Measurements from ENCODE around the gene MOAP1. TPM values are rescaled to one million over a fixed set of nuclear protein-coding genes. Genes with fewer than 3 reads are reported as not detected.
"Not testable (repeated sequence)": the region's sequence is repeated elsewhere in the genome, so short reads cannot be mapped to it uniquely, and the experiment has no call there.

The MOAP1 gene
- total RNA-seq, 1 experiment from 2014 or later = 68.4 TPM

DNA sequence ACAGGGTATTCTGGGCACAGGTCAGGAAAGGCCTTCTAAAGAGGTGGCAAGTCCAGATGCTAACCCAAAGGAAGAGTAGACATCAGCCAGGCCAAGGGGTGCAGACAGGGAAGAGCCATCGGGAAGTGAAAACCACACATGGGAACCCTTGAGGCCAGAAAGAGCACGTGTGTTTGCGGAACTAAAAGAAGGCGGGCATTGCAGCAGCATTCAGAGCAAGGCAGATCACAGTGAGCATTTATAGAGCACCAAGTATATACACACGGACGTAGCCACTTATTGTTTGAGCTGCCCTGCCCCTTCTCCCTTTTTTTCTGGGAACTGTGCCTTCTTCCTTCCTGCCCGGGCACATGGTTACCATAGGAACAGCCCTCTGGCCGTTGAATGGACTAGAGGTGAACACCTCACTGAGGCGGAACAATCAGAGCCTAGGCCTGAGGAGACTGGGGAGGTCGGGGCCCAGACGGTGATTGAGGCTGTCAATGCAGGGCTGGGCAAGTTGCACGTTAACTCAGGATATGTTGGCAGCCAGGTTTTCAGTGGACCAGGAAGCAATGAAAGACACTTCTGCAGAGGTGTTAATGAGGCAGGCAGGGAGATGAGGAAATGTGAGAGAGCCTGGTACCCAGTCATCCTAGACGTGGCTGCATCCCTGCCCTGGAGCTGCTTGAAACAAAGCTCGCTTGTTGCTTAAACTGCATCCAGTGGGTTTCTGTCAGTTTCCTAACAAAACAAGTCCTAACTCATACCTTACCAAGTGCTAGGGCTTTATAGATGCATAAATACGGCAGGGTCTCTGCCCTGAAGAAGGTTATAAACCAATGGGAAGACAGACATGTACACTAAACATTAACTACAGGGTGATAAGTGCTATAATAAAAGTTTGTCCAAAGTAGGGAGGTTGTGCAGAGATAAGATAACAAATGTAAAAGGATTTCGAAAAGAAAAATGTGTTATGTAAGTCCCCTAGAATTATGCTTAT lies 34.2 kb downstream of the MOAP1 start:
- DNase-seq (ENCODE audit: extremely low read depth, low read depth) = peak; percentile 94

DNA sequence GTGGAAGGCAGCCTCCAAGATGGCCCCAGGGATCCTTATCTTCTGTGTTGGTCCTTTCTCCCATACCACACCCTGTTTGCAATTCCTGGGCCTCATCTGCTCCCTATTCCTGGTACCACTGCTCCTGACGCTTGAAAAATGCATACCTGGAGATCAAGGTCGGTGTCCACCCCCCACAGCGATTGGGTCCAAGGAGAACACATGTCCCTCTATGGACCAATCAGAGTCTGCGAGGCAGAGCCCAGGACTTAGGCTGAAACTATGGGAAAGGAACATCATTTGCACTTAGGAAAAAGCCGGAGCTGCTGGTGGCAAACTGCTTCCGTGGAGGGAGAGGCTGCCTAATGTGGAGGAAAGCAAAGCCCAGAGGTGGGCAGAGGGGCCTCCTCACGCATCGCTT lies 35.7 kb downstream of the MOAP1 start:
- no peak for DNase-seq (ENCODE audit: extremely low read depth, low read depth)

DNA sequence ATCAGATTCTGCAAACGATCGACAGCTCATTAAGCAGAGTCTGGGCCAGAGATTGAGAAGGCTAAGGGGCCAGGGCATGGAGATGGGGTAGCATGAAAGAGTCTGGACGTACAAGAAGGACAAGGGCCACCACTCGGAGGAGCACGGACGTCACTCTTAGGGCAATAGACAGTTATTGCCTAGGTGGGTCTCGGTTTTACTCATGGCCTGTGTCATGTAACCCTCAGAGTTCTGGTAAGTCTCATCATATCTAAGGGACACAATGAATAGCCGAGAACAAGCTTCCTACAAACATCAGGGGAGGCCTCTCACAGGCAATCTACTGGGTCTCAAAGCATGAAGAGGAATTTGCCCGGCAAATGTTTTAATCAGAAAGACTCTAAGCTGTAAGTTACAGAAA lies 38.6 kb downstream of the MOAP1 start:
- DNase-seq (ENCODE audit: extremely low read depth, low read depth) = no peak

DNA sequence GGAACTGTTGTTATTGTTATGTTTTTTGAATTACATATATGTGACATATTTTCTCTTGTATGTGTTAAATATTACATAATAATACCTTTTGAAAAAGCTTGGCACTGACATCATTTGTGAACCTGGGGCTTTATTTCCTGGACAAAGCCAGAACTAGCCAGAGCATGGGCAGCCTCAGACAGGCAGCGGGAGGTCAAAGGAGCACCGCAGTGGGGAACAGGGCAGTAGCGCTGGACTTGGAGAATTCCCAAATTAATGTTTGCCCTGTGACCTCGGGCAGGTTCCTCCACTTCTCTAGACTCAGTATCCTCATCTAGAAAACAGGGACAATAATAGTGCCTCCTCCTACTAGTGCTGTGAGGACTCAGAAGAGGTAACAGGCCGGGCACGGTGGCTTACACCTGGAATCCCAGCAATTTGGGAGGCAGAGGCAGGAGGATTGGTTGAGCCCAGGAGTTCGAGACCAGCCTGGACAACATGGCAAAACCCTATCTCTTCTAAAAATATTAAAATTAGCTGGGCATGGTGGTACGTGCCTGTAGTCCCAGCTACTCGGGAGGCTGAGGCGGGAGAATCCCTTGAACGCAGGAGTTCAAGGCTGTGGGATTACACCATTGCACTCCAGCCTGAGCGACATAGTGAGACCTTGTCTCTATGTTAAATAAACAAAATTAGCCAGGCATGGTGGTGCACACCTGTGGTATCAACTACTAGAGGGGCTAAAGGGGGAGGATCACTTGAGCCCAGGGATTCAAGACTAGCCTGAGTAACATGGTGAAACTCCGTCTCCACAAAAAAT lies 41.6 kb downstream of the MOAP1 start:
- peak; percentile 60 for DNase-seq (ENCODE audit: extremely low read depth, low read depth)

DNA sequence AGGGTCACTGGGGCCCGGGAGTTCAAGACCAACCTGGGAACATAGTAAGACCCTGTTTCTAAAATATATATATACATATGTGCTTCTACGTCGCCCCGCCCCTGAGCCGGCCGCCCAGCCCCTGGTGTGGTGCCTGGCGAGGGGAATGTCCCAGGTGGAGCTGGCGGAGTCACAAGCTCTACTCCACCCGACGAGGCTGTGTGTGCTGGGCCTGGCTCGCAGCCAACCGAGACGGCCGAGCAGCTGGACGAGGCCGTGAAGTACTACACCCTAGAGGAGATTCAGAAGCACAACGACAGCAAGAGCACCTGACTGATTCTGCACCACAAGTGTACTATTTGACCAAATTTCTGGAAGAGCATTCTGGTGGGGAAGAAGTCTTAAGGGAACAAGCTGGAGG lies 46.8 kb downstream of the MOAP1 start:
- DNase-seq (ENCODE audit: extremely low read depth, low read depth) = no peak

DNA sequence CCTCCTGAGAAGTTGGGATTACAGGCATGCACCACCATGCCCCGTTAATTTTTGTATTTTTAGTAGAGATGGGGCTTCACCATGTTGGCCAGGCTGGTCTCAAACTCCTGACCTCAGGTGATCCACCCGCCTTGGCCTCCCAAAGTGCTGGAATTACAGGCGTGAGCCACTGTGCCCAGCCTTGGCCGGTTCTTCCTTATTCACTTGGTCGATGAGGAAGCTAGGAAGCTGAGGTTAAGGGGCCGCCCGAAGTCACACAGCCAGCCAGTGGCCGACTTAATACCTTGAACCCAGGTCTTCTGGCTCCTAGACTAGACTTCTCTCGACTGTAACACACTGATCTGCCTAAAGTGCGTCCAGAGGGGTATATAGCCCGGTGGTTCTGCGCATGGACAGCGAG lies 48.2 kb downstream of the MOAP1 start:
- not testable (repeated sequence) for DNase-seq (ENCODE audit: extremely low read depth, low read depth)

DNA sequence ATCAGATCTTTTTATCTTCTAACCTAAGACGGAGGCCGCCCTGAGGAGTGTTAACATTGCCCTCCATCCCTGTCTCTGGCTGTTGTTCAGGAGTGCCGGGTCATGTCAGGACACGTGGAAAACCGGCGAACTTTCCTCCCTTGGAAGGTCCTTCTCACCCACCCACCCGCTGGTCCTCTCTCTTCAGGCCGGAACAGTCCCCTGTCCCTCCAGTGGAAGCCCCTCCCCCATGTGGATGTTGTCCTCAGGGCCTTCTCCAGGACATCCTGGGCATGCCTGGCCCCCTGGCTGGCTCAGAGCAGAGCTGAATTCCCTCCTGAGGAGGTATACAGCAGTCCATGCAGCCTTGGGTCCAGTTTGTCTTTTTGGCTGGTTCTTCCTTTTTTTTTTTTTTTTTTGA lies 48.7 kb downstream of the MOAP1 start:
- DNase-seq (ENCODE audit: extremely low read depth, low read depth) = no peak

DNA sequence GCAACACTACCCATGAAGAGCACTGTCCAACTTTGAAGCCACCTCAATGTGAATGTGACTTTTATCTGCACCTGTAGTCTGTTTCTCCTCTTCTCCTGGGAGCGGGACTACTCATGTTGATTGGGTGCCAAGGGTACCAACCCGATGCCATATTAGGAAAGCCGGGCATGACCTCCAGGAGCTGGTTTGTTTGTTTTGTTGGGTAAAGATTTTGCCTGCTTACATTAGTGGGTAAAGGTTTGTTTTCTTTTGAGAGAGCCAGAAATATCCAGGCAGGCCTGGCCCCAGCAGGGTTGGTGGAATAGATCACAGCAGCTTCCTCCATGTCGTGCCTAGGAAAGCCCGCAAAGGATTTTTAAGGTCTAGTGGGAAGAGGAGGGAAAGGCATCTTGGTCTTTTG lies 49.3 kb downstream of the MOAP1 start:
- DNase-seq (ENCODE audit: extremely low read depth, low read depth) = no peak

DNA sequence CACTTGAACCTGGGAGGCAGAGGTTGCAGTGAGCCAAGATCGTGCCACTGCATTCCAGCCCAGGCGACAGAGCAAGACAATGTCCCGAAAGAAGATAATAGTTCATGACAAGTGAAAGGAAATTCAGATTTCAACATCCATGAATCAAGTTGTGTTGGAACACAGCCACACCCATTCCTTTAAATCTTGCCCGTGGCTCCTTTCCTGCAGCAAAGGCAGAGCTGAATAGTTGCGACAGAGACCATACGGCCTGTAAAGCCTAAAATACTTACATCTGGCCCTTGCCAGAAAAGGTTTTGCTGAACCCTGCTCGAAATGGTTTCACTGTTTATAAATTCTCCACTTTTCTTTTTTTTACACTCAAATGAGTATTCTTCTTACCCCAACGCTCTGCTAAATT lies 51.2 kb downstream of the MOAP1 start:
- DNase-seq (ENCODE audit: extremely low read depth, low read depth) = no peak

DNA sequence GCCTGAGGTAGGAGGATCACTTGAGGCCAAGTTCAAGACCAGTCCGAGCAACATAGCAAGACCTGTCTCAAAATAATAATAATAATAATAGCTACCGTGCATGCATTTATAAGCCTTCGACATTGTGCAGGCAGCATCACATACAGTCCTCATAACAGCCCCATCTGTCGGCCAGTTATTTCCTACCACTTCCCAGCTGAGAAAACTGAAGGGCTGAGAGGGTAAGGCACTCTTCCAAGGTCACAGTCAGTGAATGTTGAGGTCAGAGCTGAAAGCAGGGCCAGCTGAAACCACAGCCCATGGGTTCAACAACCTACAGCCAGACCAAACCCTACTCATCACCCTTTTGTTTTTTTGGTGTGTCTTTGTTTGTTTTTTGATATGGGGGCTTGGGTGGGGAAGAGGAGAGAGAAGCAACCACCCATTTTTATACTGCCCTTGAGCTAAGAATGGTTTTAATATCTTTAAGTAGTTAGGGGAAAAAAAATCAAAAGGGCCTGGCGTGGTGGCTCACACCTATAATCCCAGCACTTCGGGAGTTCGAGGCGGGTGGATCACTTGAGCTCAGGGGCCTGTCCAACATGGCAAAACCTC lies 52.1 kb downstream of the MOAP1 start:
- DNase-seq (ENCODE audit: extremely low read depth, low read depth) = peak; percentile 57

Other genes with a start within 250 kb of the MOAP1 start
- 183 and 194 TPM in 2 replicates for gene ITPK1, start 69.0 kb downstream of the MOAP1 start, total RNA-seq (2014; rRNA removed; shearing (Covaris generic))
- gene LYSET, start 420 bp upstream of the MOAP1 start, total RNA-seq (2014; rRNA removed; shearing (Covaris generic)) = 35.3 and 40.6 TPM in 2 replicates
- 38.9 and 41.8 TPM in 2 replicates for gene GON7, start 22.2 kb upstream of the MOAP1 start, total RNA-seq (2014; rRNA removed; shearing (Covaris generic))
- 29.2 and 38.1 TPM in 2 replicates for gene UBR7, start 22.4 kb upstream of the MOAP1 start, total RNA-seq (2014; rRNA removed; shearing (Covaris generic))
- gene BTBD7, start 148.1 kb upstream of the MOAP1 start, total RNA-seq (2014; rRNA removed; shearing (Covaris generic)) = 19.8 and 21.5 TPM in 2 replicates
- gene COX8C, start 162.3 kb upstream of the MOAP1 start, total RNA-seq (2014; rRNA removed; shearing (Covaris generic)) = not detected in 2 replicates
- 0.05 TPM in 1 of 2 replicates, not detected in the other for gene UNC79, start 246.0 kb upstream of the MOAP1 start, total RNA-seq (2014; rRNA removed; shearing (Covaris generic))

Measured in NCI-H460 (cell line).